HepG2 (cell line): Measurements from ENCODE around the gene COL5A1. TPM values are rescaled to one million over a fixed set of nuclear protein-coding genes. Genes with fewer than 3 reads are reported as not detected.

Experiments used
- ADNP ChIP-seq: sonication (generic); formaldehyde crosslinking; IDR thresholded peaks from 2 replicates; pipeline ENCODE4 v1.4.0; 2020; ENCODE audit warnings: missing genetic modification reagents
- ARID2 ChIP-seq: sonication (generic); formaldehyde crosslinking; IDR thresholded peaks from 2 replicates; pipeline ENCODE4 v1.8.1; 2022; ENCODE audit warnings: mild to moderate bottlenecking, missing genetic modification reagents, borderline replicate concordance
- ATM ChIP-seq: fragments of 450-650 bp; IDR thresholded peaks from 2 replicates; pipeline ENCODE4 v1.7.1; 2017; ENCODE audit warnings: mild to moderate bottlenecking, borderline replicate concordance
- CEBPB ChIP-seq: IDR thresholded peaks from 2 replicates; pipeline ENCODE4 v1.6.1; 2011; ENCODE audit warnings: low read depth, low read length, improper control_type of control experiment, borderline replicate concordance
- CREB3 ChIP-seq: sonication (generic); formaldehyde crosslinking; IDR thresholded peaks from 2 replicates; pipeline ENCODE4 v1.5.0; 2020; ENCODE audit warnings: missing genetic modification reagents
- FOXA3 ChIP-seq: IDR thresholded peaks from 2 replicates; pipeline ENCODE4 v1.6.1; 2016; ENCODE audit warnings: missing genetic modification reagents, missing compliant biosample characterization
- IRF9 ChIP-seq: sonication (generic); formaldehyde crosslinking; IDR thresholded peaks from 2 replicates; pipeline ENCODE4 v1.8.0; 2022; ENCODE audit warnings: missing genetic modification reagents, mild to moderate bottlenecking, borderline replicate concordance
- ISL2 ChIP-seq: sonication (generic); formaldehyde crosslinking; IDR thresholded peaks from 2 replicates; pipeline ENCODE4 v1.5.0; 2020; ENCODE audit warnings: missing genetic modification reagents
- MEF2D ChIP-seq: sonication (generic); formaldehyde crosslinking; IDR thresholded peaks from 2 replicates; pipeline ENCODE4 v1.5.1; 2020; ENCODE audit warnings: mild to moderate bottlenecking, missing genetic modification reagents
- MTF1 ChIP-seq: sonication (generic); formaldehyde crosslinking; IDR thresholded peaks from 2 replicates; pipeline ENCODE4 v1.5.0; 2020; ENCODE audit warnings: missing genetic modification reagents
- NCOA5 ChIP-seq: sonication (generic); formaldehyde crosslinking; IDR thresholded peaks from 2 replicates; pipeline ENCODE4 v1.4.0; 2020; ENCODE audit warnings: missing genetic modification reagents
- PAWR ChIP-seq: sonication (generic); formaldehyde crosslinking; IDR thresholded peaks from 2 replicates; pipeline ENCODE4 v1.4.0; 2020; ENCODE audit warnings: missing genetic modification reagents, mild to moderate bottlenecking, borderline replicate concordance
- POLR2G ChIP-seq: fragments of 200-400 bp; formaldehyde crosslinking; IDR thresholded peaks from 2 replicates; pipeline ENCODE4 v1.6.1; 2018; ENCODE audit warnings: mild to moderate bottlenecking, low read depth, low read length, moderate library complexity
- SIX4 ChIP-seq: sonication (generic); formaldehyde crosslinking; IDR thresholded peaks from 2 replicates; pipeline ENCODE4 v1.4.0; 2020; ENCODE audit warnings: missing genetic modification reagents
- TFAP4 ChIP-seq: sonication (generic); IDR thresholded peaks from 2 replicates; pipeline ENCODE4 v1.6.1; 2016; ENCODE audit warnings: low read depth, borderline replicate concordance
- TFE3 ChIP-seq: IDR thresholded peaks from 2 replicates; pipeline ENCODE4 v1.6.1; 2016
- THAP7 ChIP-seq: sonication (generic); formaldehyde crosslinking; IDR thresholded peaks from 2 replicates; pipeline ENCODE4 v1.8.1; 2023; ENCODE audit warnings: mild to moderate bottlenecking, missing genetic modification reagents
- TOE1 ChIP-seq: sonication (generic); formaldehyde crosslinking; IDR thresholded peaks from 2 replicates; pipeline ENCODE4 v1.4.0; 2020; ENCODE audit warnings: mild to moderate bottlenecking, missing genetic modification reagents
- ZFP36L2 ChIP-seq: sonication (generic); formaldehyde crosslinking; IDR thresholded peaks from 2 replicates; pipeline ENCODE4 v1.4.0; 2020; ENCODE audit warnings: missing genetic modification reagents
- ZFP82 ChIP-seq: sonication (generic); formaldehyde crosslinking; IDR thresholded peaks from 2 replicates; pipeline ENCODE4 v1.5.1; 2020; ENCODE audit warnings: mild to moderate bottlenecking, missing genetic modification reagents, borderline replicate concordance
- ZMAT5 ChIP-seq: sonication (generic); formaldehyde crosslinking; IDR thresholded peaks from 2 replicates; pipeline ENCODE4 v1.5.0; 2020; ENCODE audit warnings: mild to moderate bottlenecking, low read depth, missing genetic modification reagents, borderline replicate concordance
- ZNF12 ChIP-seq: sonication (generic); formaldehyde crosslinking; IDR thresholded peaks from 2 replicates; pipeline ENCODE4 v1.5.0; 2020; ENCODE audit warnings: missing genetic modification reagents
- ZNF205 ChIP-seq: IDR thresholded peaks from 2 replicates; pipeline ENCODE4 v1.6.1; 2018; ENCODE audit warnings: missing biosample characterization, missing genetic modification reagents
- ZNF766 ChIP-seq: sonication (generic); formaldehyde crosslinking; IDR thresholded peaks from 2 replicates; pipeline ENCODE4 v1.5.0; 2020; ENCODE audit warnings: missing genetic modification reagents, borderline replicate concordance
- ZNF816 ChIP-seq: sonication (generic); formaldehyde crosslinking; IDR thresholded peaks from 2 replicates; pipeline ENCODE4 v1.8.0; 2022; ENCODE audit warnings: missing genetic modification reagents, mild to moderate bottlenecking, borderline replicate concordance
- ZNF850 ChIP-seq: sonication (generic); formaldehyde crosslinking; conservative IDR thresholded peaks from 2 replicates; pipeline ENCODE4 v1.9.0; 2021; ENCODE audit warnings: mild to moderate bottlenecking, missing genetic modification reagents
- polyA plus RNA-seq, 8 experiments: library from polyadenylated mRNA; depleted of rRNA in 3 of 8; stranded (reverse) in 7 of 8; unstranded in 1 of 8; fragments of >200 nt; fragmentation: Illumina TruSeq in 4 of 8; extraction: Trizol in 4 of 8; gene quantifications; 2 replicates each; pipeline versions ENCODE4 v1.2.1 to v1.2.3, GENCODE V29; 2011 to 2016; ENCODE audit warnings: low read depth in 4 of 8, missing spikeins in 1 of 8, mixed read lengths in 1 of 8; ENCODE audit not compliant: insufficient read depth in 1 of 8
- total RNA-seq, 5 experiments: library from RNA; depleted of rRNA; stranded (reverse); fragments of >200 nt; fragmentation: Illumina TruSeq; extraction: Trizol; gene quantifications; 2 replicates each; pipeline ENCODE4 v1.2.3, GENCODE V29; 2016; ENCODE audit warnings: low read depth in 1 of 5

COL5A1 gene
- total and polyA plus RNA-seq, 2 of the 13 experiments (the other 11 are each of a cell fraction or from before 2014, with no cell fraction given): not detected

- TF ChIP-seq TFE3 (CRISPR knock-in tag) (no peak), ATM (no peak), CREB3 (CRISPR knock-in tag) (no peak), MEF2D (CRISPR knock-in tag) (no peak), IRF9 (CRISPR knock-in tag) (no peak), ZNF205 (no peak), MTF1 (no peak), FOXA3 (CRISPR knock-in tag) (peak; percentile 47; the same call in 1 of the 2 replicates), CEBPB (no peak), ZNF816 (no peak), SIX4 (CRISPR knock-in tag) (no peak), THAP7 (CRISPR knock-in tag) (no peak), ZNF766 (CRISPR knock-in tag) (no peak), TFAP4 (peak; percentile 47; the same call in 1 of the 2 replicates), ARID2 (CRISPR knock-in tag) (no peak), NCOA5 (CRISPR knock-in tag) (no peak), POLR2G (no peak), ZMAT5 (CRISPR knock-in tag) (no peak), ZNF850 (CRISPR knock-in tag) (no peak), PAWR (no peak), ADNP (no peak), TOE1 (no peak), ISL2 (CRISPR knock-in tag) (no peak), ZNF12 (CRISPR knock-in tag) (no peak), ZFP36L2 (CRISPR knock-in tag) (no peak), ZFP82 (CRISPR knock-in tag) (no peak)
Observed at GRCh38 chr9:134592018-134592818, 49.4 kb upstream of the COL5A1 start (continued).
